Left lung (tissue), 10 donors: Measurements from ENCODE around the gene BAIAP2L1. TPM values are rescaled to one million over a fixed set of nuclear protein-coding genes. Genes with fewer than 3 reads are reported as not detected.
A peak's percentile ranks its signal among the peaks of the same experiment; 100 is the strongest.

Experiments
- ATAC-seq: fragments of 200-7000 bp; cut with Tn5 transposase; one replicate; pipeline ENCODE4 v1.9.1; 2020; ENCODE audit warnings: moderate library complexity
- DNase-seq, 4 donors: peaks; one replicate each; pipeline ENCODE4 v3.0.0-alpha.2; 2013 to 2020
- H3K27ac ChIP-seq, 2 donors: fragments of 200-600 bp; sonication (generic) in 1 of 2; one replicate each; pipeline versions ENCODE4 v1.5.0 to v1.8.0; 2020 to 2021
- H3K27me3 ChIP-seq, 2 donors: fragments of 200-600 bp; sonication (generic) in 1 of 2; one replicate each; pipeline versions ENCODE4 v1.5.0 to v1.8.0; 2020 to 2021
- H3K36me3 ChIP-seq, 2 donors: fragments of 200-600 bp; sonication (generic) in 1 of 2; one replicate each; pipeline versions ENCODE4 v1.5.0 to v1.8.0; 2020 to 2021
- H3K4me1 ChIP-seq, 2 donors: fragments of 200-600 bp; one replicate each; pipeline ENCODE4 v1.8.0; 2021
- H3K4me3 ChIP-seq, 2 donors: fragments of 200-600 bp; sonication (generic) in 1 of 2; one replicate each; pipeline versions ENCODE4 v1.5.0 to v1.8.0; 2020 to 2021; ENCODE audit warnings: mild to moderate bottlenecking in 1 of 2
- H3K9me3 ChIP-seq, 2 donors: fragments of 200-600 bp; sonication (generic) in 1 of 2; one replicate each; pipeline versions ENCODE4 v1.5.0 to v1.8.0; 2020 to 2021
- CTCF ChIP-seq, 2 donors: fragments of 200-600 bp; sonication (generic) in 1 of 2; IDR thresholded peaks; one replicate each; pipeline versions ENCODE4 v1.5.0 to v1.8.0; 2021; ENCODE audit warnings: antibody characterized with exemption in 2 of 2
- intact Hi-C, 2 donors: fragments of 100-400 bp; cut with DNase I; formaldehyde crosslinking; loops; one replicate each; pipeline versions ENCODE4 v1.11.2 to v1.14.2; 2022
- polyA plus RNA-seq, 6 donors: library from polyadenylated mRNA; unstranded; fragments of 120-200 nt; gene quantifications; one replicate each; pipeline ENCODE4 v1.2.1, GENCODE V29; 2013; ENCODE audit not compliant: insufficient read length in 6 of 6
- total RNA-seq, 2 donors: library from RNA; stranded (reverse); fragmentation: NEBNext Ultra II Directional; extraction: Animal tissue kit (Norgen Biotek cat#: 25700); gene quantifications; one replicate each; pipeline ENCODE4 v1.2.1, GENCODE V29; 2021
- donor health status: DM: no; HTN: yes; CAD: no.
- donor health status: DM: no; HTN: no; CAD: no.

Gene BAIAP2L1
- total and polyA plus RNA-seq, 8 donors: 16.6 to 31.8 (median 20.9) TPM

- TF ChIP-seq CTCF (IDR thresholded peaks at IDR 0.05): no peak
- peak overlapping the region; percentile 93 to 97 for H3K4me3 ChIP-seq
- intact Hi-C loops: no loop called here
- H3K36me3 ChIP-seq: peaks cover 0 to 21% of the 10 kb centered on the region in 2 donors
- no peaks in the 10 kb centered on the region for H3K9me3 ChIP-seq
- H3K27me3 ChIP-seq: no peaks in the 10 kb centered on the region
- ATAC-seq (peak; percentile 30), DNase-seq (peak in 1 of 4 donors; percentile 15)
- peak overlapping the region; percentile 75 to 83 for H3K27ac ChIP-seq
- H3K4me1 ChIP-seq: peaks cover 13 to 78% of the 10 kb centered on the region in 2 donors
These were observed 148.3 kb downstream of the BAIAP2L1 start for GRCh38 chr7:98252425-98253054.

GRCh38 chr7:98251601-98252424 is 149.1 kb downstream of the BAIAP2L1 start, which contains the start of gene TECPR1:
TECPR1 (minus strand) TSS chr7:98252232; CDS start chr7:98246146, 6,086 bp downstream.
- peak within 1 kb of the TSS; percentile 75 to 83 for H3K27ac ChIP-seq
- H3K9me3 ChIP-seq: no peaks in the 10 kb centered on the region
- TF ChIP-seq CTCF (IDR thresholded peaks at IDR 0.05): no peak
- peaks cover 13 to 85% of the 10 kb centered on the region in 2 donors for H3K4me1 ChIP-seq
- no peaks in the 10 kb centered on the region for H3K27me3 ChIP-seq
- intact Hi-C loops: no loop called here
- peak; percentile 98 for ATAC-seq
- DNase-seq: peak; percentile 86 to 97 (median 96)
- H3K36me3 ChIP-seq: peaks cover 0 to 15% of the 10 kb centered on the region in 2 donors
- H3K4me3 ChIP-seq: peak within 1 kb of the TSS; percentile 93 to 97

- intact Hi-C loops: no loop called here
- H3K27ac ChIP-seq: peak overlapping the region; percentile 75 to 83
- no peaks in the 10 kb centered on the region for H3K9me3 ChIP-seq
- peaks cover 13 to 90% of the 10 kb centered on the region in 2 donors for H3K4me1 ChIP-seq
- peak; percentile 34 for ATAC-seq
- H3K36me3 ChIP-seq: peaks cover 0 to 9% of the 10 kb centered on the region in 2 donors
- DNase-seq: no peak
- peak overlapping the region; percentile 93 to 97 for H3K4me3 ChIP-seq
- H3K27me3 ChIP-seq: no peaks in the 10 kb centered on the region
- TF ChIP-seq CTCF (IDR thresholded peaks at IDR 0.05): no peak
These were observed 149.7 kb downstream of the BAIAP2L1 start for GRCh38 chr7:98251231-98251600.

GRCh38 chr7:98250789-98251188 is 150.1 kb downstream of the BAIAP2L1 start:
- intact Hi-C loops: no loop called here

More at GRCh38 chr7:98250789-98251188, 150.1 kb downstream of the BAIAP2L1 start:
- H3K36me3 ChIP-seq: peaks cover 0 to 11% of the 10 kb centered on the region in 2 donors
- no peaks in the 10 kb centered on the region for H3K9me3 ChIP-seq
- peak overlapping the region; percentile 93 to 97 for H3K4me3 ChIP-seq
- no peak for ATAC-seq
- H3K27ac ChIP-seq: peak overlapping the region; percentile 75 to 83
- no peak for TF ChIP-seq CTCF (IDR thresholded peaks at IDR 0.05)
- peaks cover 13 to 90% of the 10 kb centered on the region in 2 donors for H3K4me1 ChIP-seq
- H3K27me3 ChIP-seq: no peaks in the 10 kb centered on the region
- DNase-seq: peak in 1 of 4 donors; percentile 14
